Stomach (tissue), 4 donors: ENCODE measurements around the gene AKT1S1.

Experiments
- CTCF ChIP-seq, 7 experiments: fragments of 450-650 bp in 4 of 7; fragments of 200-600 bp in 3 of 7; sonication (generic) in 3 of 7; IDR thresholded peaks; one replicate each; pipeline ENCODE4 v1.5.1; 2016 to 2019; ENCODE audit warnings: antibody characterized with exemption in 7 of 7, control low read depth in 2 of 7, mild to moderate bottlenecking in 1 of 7
- EP300 ChIP-seq: sonication (generic); formaldehyde crosslinking; IDR thresholded peaks from one replicate; pipeline ENCODE4 v1.6.1; 2017; ENCODE audit warnings: antibody characterized with exemption
- POLR2A ChIP-seq, 4 donors: fragments of 450-650 bp; IDR thresholded peaks; one replicate each; pipeline ENCODE4 v1.6.1; 2016; ENCODE audit warnings: antibody characterized with exemption in 4 of 4, control low read depth in 2 of 4, mild to moderate bottlenecking in 1 of 4, moderate library complexity in 1 of 4
- POLR2AphosphoS5 ChIP-seq, 3 donors: sonication (generic); formaldehyde crosslinking; IDR thresholded peaks; one replicate each; pipeline ENCODE4 v1.6.1; 2016; ENCODE audit warnings: antibody characterized with exemption in 3 of 3

- TF ChIP-seq POLR2AphosphoS5 (IDR thresholded peaks at IDR 0.05) (no peak), CTCF (IDR thresholded peaks at IDR 0.05) (no peak), EP300 (no peak), POLR2A (IDR thresholded peaks at IDR 0.05) (no peak)
Measured at GRCh38 chr19:49857061-49857837, 19.9 kb downstream of the AKT1S1 start.
